Fibroblast of mammary gland (primary cell): ENCODE data around the gene KPNA1.
"Not testable (repeated sequence)": the region's sequence is repeated elsewhere in the genome, so short reads cannot be mapped to it uniquely, and the experiment has no call there.

Source experiments
- DNase-seq: peaks from one replicate; pipeline ENCODE4 v3.0.0-alpha.2; 2010; ENCODE audit warnings: low read depth
- H3K4me3 ChIP-seq: 2 replicates; pipeline ENCODE4 v1.5.1; 2011; ENCODE audit warnings: low read depth, mild to moderate bottlenecking, low read length, moderate library complexity; ENCODE audit not compliant: control insufficient read depth
- CTCF ChIP-seq: conservative IDR thresholded peaks from 2 replicates; pipeline ENCODE4 v1.5.1; 2011; ENCODE audit warnings: low read depth, low read length, inconsistent platforms; ENCODE audit not compliant: control insufficient read depth, insufficient read depth

KPNA1 gene

GRCh38 chr3:122451371-122451770 lies 63.4 kb downstream of the KPNA1 start:
- no peak overlapping the region for H3K4me3 ChIP-seq
- DNase-seq = no peak
- TF ChIP-seq CTCF = no peak

- DNase-seq, H3K4me3 ChIP-seq: not testable (repeated sequence)
These were observed 66.5 kb downstream of the KPNA1 start for GRCh38 chr3:122448218-122448617.

- not testable (repeated sequence) for H3K4me3 ChIP-seq, DNase-seq
These were observed 70.2 kb downstream of the KPNA1 start for GRCh38 chr3:122444491-122444887.

GRCh38 chr3:122443762-122444490 lies 70.8 kb downstream of the KPNA1 start:
- not testable (repeated sequence) for DNase-seq, H3K4me3 ChIP-seq

- TF ChIP-seq CTCF = no peak
- H3K4me3 ChIP-seq = no peak overlapping the region
- no peak for DNase-seq
These were observed 71.6 kb downstream of the KPNA1 start for GRCh38 chr3:122443090-122443489.

- DNase-seq = no peak
- no peak for TF ChIP-seq CTCF
- H3K4me3 ChIP-seq = no peak overlapping the region
These were observed 78.8 kb downstream of the KPNA1 start for GRCh38 chr3:122435950-122436349.

- no peak overlapping the region for H3K4me3 ChIP-seq
- TF ChIP-seq CTCF = no peak
- DNase-seq = no peak
These were observed 84.4 kb downstream of the KPNA1 start for GRCh38 chr3:122430371-122430770.

GRCh38 chr3:122427857-122428471 lies 86.8 kb downstream of the KPNA1 start:
- no peak for TF ChIP-seq CTCF
- no peak overlapping the region for H3K4me3 ChIP-seq
- DNase-seq = no peak
